ENCODE measurements around the gene ZDHHC14. TPM values are rescaled to one million over a fixed set of nuclear protein-coding genes. Genes with fewer than 3 reads are reported as not detected.

Gene ZDHHC14
- total and polyA plus RNA-seq, 2 of the 8 experiments (the other 6 are each of a cell fraction or from before 2014, with no cell fraction given) = 2.9 to 5.3 TPM

- no peaks in the 10 kb centered on the region; the same call in 1 of the 2 replicates for H3K23me2 ChIP-seq (ENCODE audit: low read depth, low read length)
- CTCF ChIA-PET (ENCODE audit: partially characterized antibody) = interaction anchor here (0.6 to 1.0 kb wide), 3 partner anchors 9 to 277 kb away, joined by 3 to 4 read pairs (median 3); no protein-coding TSS in a partner anchor
- TF ChIP-seq ZNF274 (IDR thresholded peaks at IDR 0.05; ENCODE audit: borderline replicate concordance, extremely low read depth, low read length) (no peak), POLR2A (IDR thresholded peaks at IDR 0.05; ENCODE audit: control extremely low read depth in 1 of 2, low read depth in 2 of 2, low read length in 2 of 2) (no peak), CHD1 (IDR thresholded peaks at IDR 0.05; ENCODE audit: low read depth, low read length) (no peak), EP300 (IDR thresholded peaks at IDR 0.05; ENCODE audit: borderline replicate concordance in 1 of 2, low read depth in 2 of 2, low read length in 2 of 2) (no peak), BRCA1 (IDR thresholded peaks at IDR 0.05; ENCODE audit: low read depth, low read length) (no peak), ASH2L (IDR thresholded peaks at IDR 0.05; ENCODE audit: low read length) (no peak), HDAC2 (IDR thresholded peaks at IDR 0.05; ENCODE audit: borderline replicate concordance in 1 of 2, low read depth in 2 of 2, low read length in 2 of 2) (no peak), JUN (IDR thresholded peaks at IDR 0.05; ENCODE audit: low read depth, low read length) (no peak), NRF1 (IDR thresholded peaks at IDR 0.05; ENCODE audit: low read depth, low read length) (no peak), SP1 (IDR thresholded peaks at IDR 0.05; ENCODE audit: low read depth, low read length) (no peak), RAD21 (IDR thresholded peaks at IDR 0.05 in 1 of 2, conservative IDR thresholded peaks at IDR 0.05 in 1 of 2; ENCODE audit: low read depth in 2 of 2, low read length in 2 of 2) (no peak), SP4 (IDR thresholded peaks at IDR 0.05; ENCODE audit: low read length) (no peak), SP2 (IDR thresholded peaks at IDR 0.05; ENCODE audit: low read length) (no peak), RXRA (IDR thresholded peaks at IDR 0.05; ENCODE audit: insufficient read depth, low read depth, low read length) (no peak)
Observed at GRCh38 chr6:157393669-157394327, 12.8 kb downstream of the ZDHHC14 start.

More at GRCh38 chr6:157393669-157394327, 12.8 kb downstream of the ZDHHC14 start:
- no peaks in the 10 kb centered on the region for H4K20me1 ChIP-seq (replicated peaks in 1 of 2; ENCODE audit: control insufficient read depth in 1 of 2, insufficient read depth in 2 of 2, low read length in 2 of 2)
- H3K18ac ChIP-seq (ENCODE audit: extremely low read depth, low read length) = no peak overlapping the region
- WGBS, 2 experiments (ENCODE audit: extremely low coverage in 1 of 2, insufficient coverage in 1 of 2, insufficient read length in 1 of 2, insufficient replicate concordance in 2 of 2, low coverage in 1 of 2, low lambda C conversion rate in 2 of 2, missing lambda C conversion rate in 1 of 2) = 90% methylated on average over 6 of the region's 6 CpGs; no CpG with 5 or more reads in 1 of the 2 experiments
- 0 out of 7 replicates have a peak, but pooled peaks cover 0 to 3% (median 0%) of the 10 kb centered on the region in 4 experiments for H3K4me1 ChIP-seq (replicated peaks in 1 of 4; ENCODE audit: control insufficient read depth in 3 of 4, insufficient read depth in 4 of 4, low read length in 3 of 4)
- no peak overlapping the region for H3K4ac ChIP-seq (replicated peaks; ENCODE audit: insufficient read length, low read depth, low read length)
- H3K4me2 ChIP-seq (ENCODE audit: insufficient read depth in 1 of 2, low read depth in 2 of 2, low read length in 2 of 2) = no peak overlapping the region
- H3K79me1 ChIP-seq (ENCODE audit: low read depth, low read length) = no peaks in the 10 kb centered on the region
- no peak overlapping the region for H2AK5ac ChIP-seq (ENCODE audit: low read depth, low read length)
- H3K27ac ChIP-seq (ENCODE audit: low read depth, low read length) = no peak overlapping the region
- POLR2A ChIA-PET (ENCODE audit: partially characterized antibody) = no interaction called here
- H3K27me3 ChIP-seq (replicated peaks in 1 of 4; ENCODE audit: control insufficient read depth in 3 of 4, extremely low read depth in 1 of 4, insufficient read depth in 3 of 4, low read length in 3 of 4) = no peaks in the 10 kb centered on the region
- H4K5ac ChIP-seq (ENCODE audit: insufficient read length, low read depth, low read length) = no peak overlapping the region
- no peak overlapping the region for H3K56ac ChIP-seq (replicated peaks; ENCODE audit: insufficient read length, low read depth, low read length)
- no peak overlapping the region for H2BK15ac ChIP-seq (ENCODE audit: low read length)
- no peak overlapping the region for H2BK20ac ChIP-seq (ENCODE audit: low read length)
- H3K4me3 ChIP-seq (ENCODE audit: extremely low read depth in 1 of 4, insufficient read depth in 2 of 4, low read depth in 3 of 4, low read length in 4 of 4) = no peak overlapping the region
- DNase-seq (ENCODE audit: low read depth in 1 of 2, low spot score in 2 of 2) (no peak), FAIRE-seq (no peak)
- peaks cover 0 to 4% (median 0%) of the 10 kb centered on the region in 4 experiments; a peak in 2 of 8 replicates for H3K36me3 ChIP-seq (ENCODE audit: control insufficient read depth in 2 of 4, insufficient read depth in 4 of 4, low read length in 3 of 4)
- H3K79me2 ChIP-seq (ENCODE audit: control insufficient read depth in 1 of 2, insufficient read depth in 2 of 2, low read length in 2 of 2) = no peaks in the 10 kb centered on the region
- H3K14ac ChIP-seq (ENCODE audit: insufficient read length) = no peak overlapping the region
- H3K9me3 ChIP-seq (ENCODE audit: insufficient read depth in 2 of 2, low read depth in 1 of 2, low read length in 1 of 2) = peaks cover 8 to 20% of the 10 kb centered on the region in 2 experiments
- H4K8ac ChIP-seq (ENCODE audit: extremely low read depth, insufficient read depth, low read length) = no peak overlapping the region
- H3K9ac ChIP-seq (replicated peaks in 1 of 4; ENCODE audit: extremely low read depth in 1 of 4, low read depth in 3 of 4, low read length in 3 of 4) = no peak overlapping the region
- no peak overlapping the region for H3K23ac ChIP-seq (ENCODE audit: insufficient read length)
- H2BK5ac ChIP-seq (ENCODE audit: low read depth, low read length) = no peak overlapping the region
- no peak overlapping the region for H2BK120ac ChIP-seq (replicated peaks; ENCODE audit: low read depth, low read length)
- H2AFZ ChIP-seq (ENCODE audit: low read length) = no peak overlapping the region
- no peak overlapping the region for H2BK12ac ChIP-seq (ENCODE audit: low read depth, low read length)
- no peak overlapping the region for H4K91ac ChIP-seq (replicated peaks; ENCODE audit: insufficient read length, low read length)
